Liver (tissue), 9 donors: ENCODE data around the gene PFDN4. TPM values are rescaled to one million over a fixed set of nuclear protein-coding genes. Genes with fewer than 3 reads are reported as not detected.

Experiments used
- DNase-seq: peaks from one replicate; pipeline ENCODE4 v3.0.0-alpha.2; 2017; ENCODE audit warnings: low spot score
- H3K27ac ChIP-seq, 2 donors: one replicate each; pipeline ENCODE4 v1.7.0; 2013; ENCODE audit warnings: inconsistent platforms in 2 of 2, low read length in 2 of 2, control low read depth in 1 of 2, low read depth in 1 of 2, mild to moderate bottlenecking in 1 of 2
- H3K27me3 ChIP-seq, 4 donors: one replicate each; pipeline versions ENCODE4 v1.6.1 to v1.7.0; 2013; ENCODE audit warnings: low read length in 3 of 4, inconsistent platforms in 1 of 4, mild to moderate bottlenecking in 1 of 4, moderate library complexity in 1 of 4; ENCODE audit not compliant: control insufficient read depth in 4 of 4, insufficient read depth in 4 of 4
- H3K36me3 ChIP-seq, 4 donors: one replicate each; pipeline versions ENCODE4 v1.6.1 to v1.7.0; 2013; ENCODE audit warnings: low read length in 3 of 4, mild to moderate bottlenecking in 3 of 4, low read depth in 1 of 4, moderate library complexity in 1 of 4; ENCODE audit not compliant: control insufficient read depth in 4 of 4, insufficient read depth in 3 of 4
- H3K4me1 ChIP-seq, 4 donors: one replicate each; pipeline versions ENCODE4 v1.6.1 to v1.7.0; 2013; ENCODE audit warnings: low read length in 3 of 4, mild to moderate bottlenecking in 3 of 4, moderate library complexity in 1 of 4; ENCODE audit not compliant: control insufficient read depth in 4 of 4, insufficient read depth in 4 of 4
- H3K4me3 ChIP-seq, 3 donors: one replicate each; pipeline versions ENCODE4 v1.6.1 to v1.7.0; 2013; ENCODE audit warnings: low read length in 3 of 3, control low read depth in 1 of 3, low read depth in 1 of 3, mild to moderate bottlenecking in 1 of 3
- H3K9ac ChIP-seq, 2 donors: one replicate each; pipeline ENCODE4 v1.7.0; 2013; ENCODE audit warnings: low read length in 2 of 2, mild to moderate bottlenecking in 2 of 2, moderate library complexity in 2 of 2, control low read depth in 1 of 2, low read depth in 1 of 2
- H3K9me3 ChIP-seq, 4 donors: one replicate each; pipeline versions ENCODE4 v1.6.1 to v1.7.0; 2013; ENCODE audit warnings: low read length in 3 of 4; ENCODE audit not compliant: control insufficient read depth in 4 of 4
- ATF3 ChIP-seq: IDR thresholded peaks from 2 replicates; pipeline ENCODE4 v1.6.1; 2016; ENCODE audit warnings: antibody characterized with exemption
- FOXA1 ChIP-seq: IDR thresholded peaks from 2 replicates; pipeline ENCODE4 v1.6.1; 2016; ENCODE audit warnings: antibody characterized with exemption
- FOXA2 ChIP-seq: IDR thresholded peaks from 2 replicates; pipeline ENCODE4 v1.6.1; 2016; ENCODE audit warnings: antibody characterized with exemption
- JUND ChIP-seq, 2 donors: IDR thresholded peaks; 2 replicates each; pipeline ENCODE4 v1.6.1; 2016; ENCODE audit warnings: antibody characterized with exemption in 2 of 2
- RXRA ChIP-seq, 2 donors: IDR thresholded peaks; 2 replicates each; pipeline ENCODE4 v1.6.1; 2017 to 2018; ENCODE audit warnings: antibody characterized with exemption in 2 of 2, mild to moderate bottlenecking in 1 of 2
- TAF1 ChIP-seq: conservative IDR thresholded peaks from 2 replicates; pipeline ENCODE4 v1.6.1; 2016; ENCODE audit warnings: antibody characterized with exemption, mild to moderate bottlenecking
- WGBS: extraction: QIAGEN DNeasy Blood & Tissue Kit; methylation state at CpG from one replicate; pipeline ENCODE4 v1.1.7; 2013; 5-methylcytosine and 5-hydroxymethylcytosine counted together
- polyA plus RNA-seq, 2 donors: library from polyadenylated mRNA; stranded (reverse) in 1 of 2; unstranded in 1 of 2; fragments of 200-250 nt in 1 of 2; fragments of >200 nt in 1 of 2; fragmentation: Nextera tagmentation in 1 of 2; extraction: Ambion mirVana in 1 of 2; gene quantifications; one replicate each; pipeline versions ENCODE4 v1.2.1 to v1.2.3, GENCODE V29; 2013 to 2015
- total RNA-seq, 2 donors: library from RNA; depleted of rRNA; stranded (reverse); fragments of >200 nt; gene quantifications; one replicate each; pipeline ENCODE4 v1.2.3, GENCODE V29; 2014
- TF ChIP-seq, protein P1 (sequence below): IDR thresholded peaks from 2 replicates; pipeline ENCODE4 v1.6.1; 2016; ENCODE audit warnings: antibody characterized with exemption
- TF ChIP-seq, protein P2 (sequence below): IDR thresholded peaks from 2 replicates; pipeline ENCODE4 v1.6.1; 2016; ENCODE audit warnings: antibody characterized with exemption
- donor health status: healthy.
- donor health status: healthy.
- donor health status: healthy.
- donor health status: healthy.
- donor health status: healthy.

The PFDN4 gene
- total and polyA plus RNA-seq, 4 donors, result 12.9 to 17.3 (median 13.5) TPM

GRCh38 chr20:54268941-54269340 is 61.1 kb downstream of the PFDN4 start:
- Histone ChIP-seq H3K27me3 (no peaks in the 10 kb centered on the region), H3K9me3 (no peaks in the 10 kb centered on the region), H3K36me3 (no peaks in the 10 kb centered on the region), H3K9ac (no peak overlapping the region), H3K4me1 (no peaks in the 10 kb centered on the region), H3K27ac (no peak overlapping the region), H3K4me3 (no peak overlapping the region)
- TF ChIP-seq, protein P1, sequence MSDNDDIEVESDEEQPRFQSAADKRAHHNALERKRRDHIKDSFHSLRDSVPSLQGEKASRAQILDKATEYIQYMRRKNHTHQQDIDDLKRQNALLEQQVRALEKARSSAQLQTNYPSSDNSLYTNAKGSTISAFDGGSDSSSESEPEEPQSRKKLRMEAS, result no peak
- TF ChIP-seq FOXA2 (no peak), FOXA1 (no peak), RXRA (IDR thresholded peaks at IDR 0.05) (no peak), ATF3 (no peak), TAF1 (no peak), JUND (IDR thresholded peaks at IDR 0.05) (no peak)
- TF ChIP-seq, protein P2, sequence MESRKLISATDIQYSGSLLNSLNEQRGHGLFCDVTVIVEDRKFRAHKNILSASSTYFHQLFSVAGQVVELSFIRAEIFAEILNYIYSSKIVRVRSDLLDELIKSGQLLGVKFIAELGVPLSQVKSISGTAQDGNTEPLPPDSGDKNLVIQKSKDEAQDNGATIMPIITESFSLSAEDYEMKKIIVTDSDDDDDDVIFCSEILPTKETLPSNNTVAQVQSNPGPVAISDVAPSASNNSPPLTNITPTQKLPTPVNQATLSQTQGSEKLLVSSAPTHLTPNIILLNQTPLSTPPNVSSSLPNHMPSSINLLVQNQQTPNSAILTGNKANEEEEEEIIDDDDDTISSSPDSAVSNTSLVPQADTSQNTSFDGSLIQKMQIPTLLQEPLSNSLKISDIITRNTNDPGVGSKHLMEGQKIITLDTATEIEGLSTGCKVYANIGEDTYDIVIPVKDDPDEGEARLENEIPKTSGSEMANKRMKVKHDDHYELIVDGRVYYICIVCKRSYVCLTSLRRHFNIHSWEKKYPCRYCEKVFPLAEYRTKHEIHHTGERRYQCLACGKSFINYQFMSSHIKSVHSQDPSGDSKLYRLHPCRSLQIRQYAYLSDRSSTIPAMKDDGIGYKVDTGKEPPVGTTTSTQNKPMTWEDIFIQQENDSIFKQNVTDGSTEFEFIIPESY, result no peak
- DNase-seq, result no peak
- WGBS, result 24% methylated on average over 2 of the region's 2 CpGs

Other genes with a start within 250 kb of the PFDN4 start
- gene BCAS1, start 137.5 kb upstream of the PFDN4 start, total RNA-seq, result under 1 TPM; under 0.01 to 0.93 TPM
- under 1 TPM; 0.02 to 0.06 TPM for gene BCAS1, start 137.5 kb upstream of the PFDN4 start, polyA plus RNA-seq
- gene CYP24A1, start 34.1 kb upstream of the PFDN4 start, total RNA-seq, result not detected
- not detected for gene CYP24A1, start 34.1 kb upstream of the PFDN4 start, polyA plus RNA-seq